Measurements from ENCODE around the gene FAM83B.

DNA sequence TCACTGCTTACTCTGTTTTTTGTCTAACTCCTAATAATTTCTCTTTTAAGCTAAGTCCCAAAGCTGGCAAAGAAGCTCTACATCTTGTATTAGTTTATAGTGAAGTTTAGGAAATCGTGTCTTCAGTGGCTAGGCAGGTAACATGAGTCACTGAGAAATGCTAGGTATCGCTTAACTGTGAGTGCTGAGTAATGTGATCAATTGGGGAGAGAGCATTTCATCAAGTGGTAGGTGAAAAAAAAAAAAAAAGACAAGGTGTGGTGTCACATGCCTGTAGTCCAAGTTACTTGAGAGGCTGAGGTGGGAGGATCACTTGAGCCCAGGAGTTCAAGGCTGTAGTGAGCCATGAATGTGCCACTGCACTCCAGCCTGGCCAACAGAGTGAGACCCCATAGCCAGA, 125.3 kb downstream of the FAM83B start:
- TF ChIP-seq, protein P1, sequence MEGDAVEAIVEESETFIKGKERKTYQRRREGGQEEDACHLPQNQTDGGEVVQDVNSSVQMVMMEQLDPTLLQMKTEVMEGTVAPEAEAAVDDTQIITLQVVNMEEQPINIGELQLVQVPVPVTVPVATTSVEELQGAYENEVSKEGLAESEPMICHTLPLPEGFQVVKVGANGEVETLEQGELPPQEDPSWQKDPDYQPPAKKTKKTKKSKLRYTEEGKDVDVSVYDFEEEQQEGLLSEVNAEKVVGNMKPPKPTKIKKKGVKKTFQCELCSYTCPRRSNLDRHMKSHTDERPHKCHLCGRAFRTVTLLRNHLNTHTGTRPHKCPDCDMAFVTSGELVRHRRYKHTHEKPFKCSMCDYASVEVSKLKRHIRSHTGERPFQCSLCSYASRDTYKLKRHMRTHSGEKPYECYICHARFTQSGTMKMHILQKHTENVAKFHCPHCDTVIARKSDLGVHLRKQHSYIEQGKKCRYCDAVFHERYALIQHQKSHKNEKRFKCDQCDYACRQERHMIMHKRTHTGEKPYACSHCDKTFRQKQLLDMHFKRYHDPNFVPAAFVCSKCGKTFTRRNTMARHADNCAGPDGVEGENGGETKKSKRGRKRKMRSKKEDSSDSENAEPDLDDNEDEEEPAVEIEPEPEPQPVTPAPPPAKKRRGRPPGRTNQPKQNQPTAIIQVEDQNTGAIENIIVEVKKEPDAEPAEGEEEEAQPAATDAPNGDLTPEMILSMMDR (IDR thresholded peaks at IDR 0.05 in 4 of 5, conservative IDR thresholded peaks at IDR 0.05 in 1 of 5): no peak
- no peak for TF ChIP-seq POLR2A (IDR thresholded peaks at IDR 0.05)
